ENCODE data around the gene CRISPLD2.

The CRISPLD2 gene

DNA sequence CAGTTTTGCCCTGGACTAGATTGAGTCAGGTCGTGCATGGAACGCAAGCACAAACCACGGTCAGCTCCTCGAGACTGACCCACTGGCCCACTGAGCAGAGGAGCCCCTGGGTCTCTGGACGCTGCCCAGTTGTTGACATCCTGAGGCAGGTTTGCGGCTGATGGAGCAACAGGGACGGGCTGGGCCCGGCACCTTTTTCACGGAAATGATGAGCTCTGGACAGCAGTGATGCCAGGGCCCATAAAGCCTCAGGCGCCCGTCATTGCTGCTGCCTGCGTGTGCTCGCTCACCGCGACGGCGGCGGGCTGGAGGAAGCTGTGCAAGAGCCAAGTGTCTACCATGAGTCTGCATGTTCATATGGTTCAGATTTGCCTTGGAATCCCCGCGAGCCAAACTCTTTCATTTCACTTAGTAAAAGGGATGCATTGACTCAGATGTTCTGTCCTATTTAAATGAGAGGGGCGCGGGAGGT lies 30.8 kb upstream of the CRISPLD2 start:
- H3K4me3 ChIP-seq (ENCODE audit: low read length): peak overlapping the region; percentile 26
- peak; percentile 94 for DNase-seq (ENCODE audit: low read depth)
- TF ChIP-seq, protein P1, sequence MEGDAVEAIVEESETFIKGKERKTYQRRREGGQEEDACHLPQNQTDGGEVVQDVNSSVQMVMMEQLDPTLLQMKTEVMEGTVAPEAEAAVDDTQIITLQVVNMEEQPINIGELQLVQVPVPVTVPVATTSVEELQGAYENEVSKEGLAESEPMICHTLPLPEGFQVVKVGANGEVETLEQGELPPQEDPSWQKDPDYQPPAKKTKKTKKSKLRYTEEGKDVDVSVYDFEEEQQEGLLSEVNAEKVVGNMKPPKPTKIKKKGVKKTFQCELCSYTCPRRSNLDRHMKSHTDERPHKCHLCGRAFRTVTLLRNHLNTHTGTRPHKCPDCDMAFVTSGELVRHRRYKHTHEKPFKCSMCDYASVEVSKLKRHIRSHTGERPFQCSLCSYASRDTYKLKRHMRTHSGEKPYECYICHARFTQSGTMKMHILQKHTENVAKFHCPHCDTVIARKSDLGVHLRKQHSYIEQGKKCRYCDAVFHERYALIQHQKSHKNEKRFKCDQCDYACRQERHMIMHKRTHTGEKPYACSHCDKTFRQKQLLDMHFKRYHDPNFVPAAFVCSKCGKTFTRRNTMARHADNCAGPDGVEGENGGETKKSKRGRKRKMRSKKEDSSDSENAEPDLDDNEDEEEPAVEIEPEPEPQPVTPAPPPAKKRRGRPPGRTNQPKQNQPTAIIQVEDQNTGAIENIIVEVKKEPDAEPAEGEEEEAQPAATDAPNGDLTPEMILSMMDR (conservative IDR thresholded peaks at IDR 0.05; ENCODE audit: low read length): no peak

DNA sequence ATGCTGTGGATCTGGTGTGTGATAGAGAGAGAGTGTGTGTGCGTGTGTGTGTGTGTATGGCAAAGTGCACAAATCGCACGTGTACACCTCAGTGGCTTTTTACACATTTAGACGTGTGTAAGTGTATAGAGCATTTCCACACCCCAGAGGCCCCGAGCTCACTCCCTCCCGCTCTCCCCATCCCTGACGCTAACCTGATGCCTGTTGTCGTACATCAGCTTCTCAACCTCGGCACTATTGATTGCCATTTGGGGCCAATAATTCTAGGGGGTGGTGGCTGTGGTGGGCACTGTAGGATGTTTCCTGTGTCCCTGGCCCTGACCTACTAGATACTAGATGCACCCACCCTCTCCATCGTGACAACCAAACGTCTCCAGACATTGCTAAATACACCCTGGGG lies 30.4 kb upstream of the CRISPLD2 start:
- TF ChIP-seq, protein P1 (conservative IDR thresholded peaks at IDR 0.05; ENCODE audit: low read length): no peak
- peak overlapping the region; percentile 12; the same call in 1 of the 2 replicates for H3K4me3 ChIP-seq (ENCODE audit: low read length)
- DNase-seq (ENCODE audit: low read depth): no peak

DNA sequence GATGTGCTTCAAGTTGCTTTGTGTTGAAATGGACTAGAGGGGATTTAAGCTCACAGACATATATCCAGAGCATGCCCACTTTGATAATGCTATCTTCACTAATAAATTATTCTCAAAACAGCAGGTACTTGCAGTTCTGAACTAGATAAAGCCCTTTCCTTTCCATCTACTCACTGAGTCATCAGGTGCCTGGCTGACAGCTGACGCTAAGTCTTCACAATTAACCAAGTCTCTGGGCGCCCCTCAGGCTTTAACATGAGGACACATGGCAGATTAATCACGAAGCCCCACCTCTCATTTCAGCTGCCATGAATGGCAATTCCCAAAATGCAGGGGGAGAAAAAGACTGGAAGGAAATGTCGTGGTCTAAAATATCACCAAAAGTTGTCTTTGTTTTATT lies 29.5 kb upstream of the CRISPLD2 start:
- DNase-seq (ENCODE audit: low read depth): no peak
- H3K4me3 ChIP-seq (ENCODE audit: low read length): no peak overlapping the region
- TF ChIP-seq, protein P1 (conservative IDR thresholded peaks at IDR 0.05; ENCODE audit: low read length): no peak

DNA sequence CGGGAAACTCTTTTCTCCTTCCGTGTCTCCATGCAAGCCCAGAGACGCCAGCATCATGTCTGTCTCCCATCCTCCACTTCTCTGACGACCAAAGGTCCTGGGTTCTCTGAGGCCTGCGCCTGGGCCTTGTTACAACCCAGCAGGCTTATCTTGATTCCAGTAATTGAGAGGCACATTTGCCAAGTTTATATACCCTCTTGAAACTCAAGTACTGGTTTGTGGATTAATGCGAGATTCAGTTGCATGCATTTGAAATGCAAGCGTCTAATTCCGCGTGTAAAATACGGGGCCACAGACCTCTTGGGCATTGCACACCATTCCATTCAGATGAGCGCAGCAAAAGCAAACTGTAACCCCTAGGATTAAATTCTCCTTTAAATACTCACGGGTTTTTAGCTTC lies 28.7 kb upstream of the CRISPLD2 start:
- no peak overlapping the region for H3K4me3 ChIP-seq (ENCODE audit: low read length)
- no peak for DNase-seq (ENCODE audit: low read depth)
- TF ChIP-seq, protein P1 (conservative IDR thresholded peaks at IDR 0.05; ENCODE audit: low read length): no peak

DNA sequence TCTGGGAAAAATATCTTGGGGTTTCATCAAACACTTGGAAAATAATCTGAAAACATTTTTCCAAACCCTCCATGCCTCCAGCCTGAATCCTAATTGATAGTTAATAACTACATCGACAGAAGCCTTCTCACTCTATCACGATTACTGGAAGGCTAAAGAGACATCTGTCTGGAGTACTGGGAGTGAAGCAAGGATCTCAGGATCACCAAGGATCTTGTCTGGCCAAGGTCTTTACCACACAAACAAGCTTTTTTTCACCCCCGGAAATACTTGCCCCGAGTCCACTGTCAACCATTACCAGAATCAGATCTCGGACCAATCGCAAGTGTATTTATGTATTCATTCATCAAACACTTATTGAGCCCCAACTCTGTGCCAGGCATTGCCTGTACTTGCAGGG lies 28.3 kb upstream of the CRISPLD2 start:
- TF ChIP-seq, protein P1 (conservative IDR thresholded peaks at IDR 0.05; ENCODE audit: low read length): no peak
- DNase-seq (ENCODE audit: low read depth): no peak
- H3K4me3 ChIP-seq (ENCODE audit: low read length): no peak overlapping the region

DNA sequence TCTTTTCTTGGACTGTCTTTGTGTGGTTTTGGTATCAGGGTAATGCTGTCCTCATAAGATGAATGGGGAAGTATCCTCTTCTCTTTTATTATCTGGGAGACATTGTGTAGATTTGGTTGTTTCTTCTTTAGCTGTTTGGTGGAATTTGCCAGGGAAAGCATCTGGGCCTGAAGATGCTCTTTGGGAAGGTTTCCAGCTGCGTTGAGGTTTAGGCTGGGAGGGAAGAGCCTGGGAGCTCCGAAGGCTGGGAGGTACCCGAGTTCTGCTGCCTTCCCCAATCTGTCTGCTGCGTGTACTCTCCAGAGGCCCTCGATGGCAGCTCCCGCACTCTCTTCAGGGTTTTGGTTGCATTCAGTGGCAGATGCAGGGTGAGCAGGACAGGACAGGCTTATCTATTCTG lies 25.6 kb upstream of the CRISPLD2 start:
- peak; percentile 12 for DNase-seq (ENCODE audit: low read depth)
- TF ChIP-seq, protein P1 (conservative IDR thresholded peaks at IDR 0.05; ENCODE audit: low read length): no peak
- H3K4me3 ChIP-seq (ENCODE audit: low read length): no peak overlapping the region

DNA sequence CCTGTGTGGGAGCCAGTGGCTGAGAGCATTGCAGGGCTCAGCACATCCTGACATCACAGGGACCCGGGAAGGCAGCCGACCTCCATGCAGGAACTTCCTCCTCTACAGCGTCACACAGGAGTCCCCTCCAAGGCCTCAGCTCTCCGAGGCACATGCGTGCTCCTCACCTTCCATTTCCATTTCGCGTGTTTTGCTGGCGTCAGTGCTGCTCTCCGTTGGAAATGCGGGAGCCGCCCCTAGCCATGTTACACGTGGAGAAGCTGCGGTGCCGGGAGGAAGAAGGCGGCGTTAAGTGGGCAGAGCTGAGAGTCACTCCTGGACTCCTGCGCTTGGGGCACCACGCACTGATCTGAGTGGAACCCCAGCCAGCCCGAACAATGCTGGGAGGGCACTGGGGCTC lies 25.2 kb upstream of the CRISPLD2 start:
- no peak overlapping the region for H3K4me3 ChIP-seq (ENCODE audit: low read length)
- TF ChIP-seq, protein P1 (conservative IDR thresholded peaks at IDR 0.05; ENCODE audit: low read length): no peak
- DNase-seq (ENCODE audit: low read depth): no peak
